DND-41 (cell line): ENCODE results near the gene TNS3.

Experiments
- CTCF ChIP-seq: IDR thresholded peaks from 2 replicates; pipeline ENCODE4 v1.5.1; 2012; ENCODE audit warnings: borderline replicate concordance, low read length, moderate library complexity, mild to moderate bottlenecking; ENCODE audit not compliant: poor library complexity, severe bottlenecking; ENCODE audit errors: extremely low read depth
- EZH2 ChIP-seq: IDR thresholded peaks from 3 replicates; pipeline ENCODE4 v1.6.1; 2012; ENCODE audit warnings: borderline replicate concordance, low read depth, mild to moderate bottlenecking, moderate library complexity, low read length, inconsistent platforms; ENCODE audit not compliant: severe bottlenecking

GRCh38 chr7:47517821-47518480 lies 64.0 kb downstream of the TNS3 start:
- TF ChIP-seq CTCF = no peak
- no peak for TF ChIP-seq EZH2
